GM19438 (cell line): ENCODE data around the gene SKP1.
A peak's percentile ranks its signal among the peaks of the same experiment; 100 is the strongest.
"Not testable (repeated sequence)": the region's sequence is repeated elsewhere in the genome, so short reads cannot be mapped to it uniquely, and the experiment has no call there.

Experiments used
- ATAC-seq: cut with Tn5 transposase; IDR thresholded peaks from one replicate; pipeline ENCODE4 v1.9.1; 2021; ENCODE audit warnings: low read depth; ENCODE audit not compliant: unreplicated experiment

Gene SKP1

DNA sequence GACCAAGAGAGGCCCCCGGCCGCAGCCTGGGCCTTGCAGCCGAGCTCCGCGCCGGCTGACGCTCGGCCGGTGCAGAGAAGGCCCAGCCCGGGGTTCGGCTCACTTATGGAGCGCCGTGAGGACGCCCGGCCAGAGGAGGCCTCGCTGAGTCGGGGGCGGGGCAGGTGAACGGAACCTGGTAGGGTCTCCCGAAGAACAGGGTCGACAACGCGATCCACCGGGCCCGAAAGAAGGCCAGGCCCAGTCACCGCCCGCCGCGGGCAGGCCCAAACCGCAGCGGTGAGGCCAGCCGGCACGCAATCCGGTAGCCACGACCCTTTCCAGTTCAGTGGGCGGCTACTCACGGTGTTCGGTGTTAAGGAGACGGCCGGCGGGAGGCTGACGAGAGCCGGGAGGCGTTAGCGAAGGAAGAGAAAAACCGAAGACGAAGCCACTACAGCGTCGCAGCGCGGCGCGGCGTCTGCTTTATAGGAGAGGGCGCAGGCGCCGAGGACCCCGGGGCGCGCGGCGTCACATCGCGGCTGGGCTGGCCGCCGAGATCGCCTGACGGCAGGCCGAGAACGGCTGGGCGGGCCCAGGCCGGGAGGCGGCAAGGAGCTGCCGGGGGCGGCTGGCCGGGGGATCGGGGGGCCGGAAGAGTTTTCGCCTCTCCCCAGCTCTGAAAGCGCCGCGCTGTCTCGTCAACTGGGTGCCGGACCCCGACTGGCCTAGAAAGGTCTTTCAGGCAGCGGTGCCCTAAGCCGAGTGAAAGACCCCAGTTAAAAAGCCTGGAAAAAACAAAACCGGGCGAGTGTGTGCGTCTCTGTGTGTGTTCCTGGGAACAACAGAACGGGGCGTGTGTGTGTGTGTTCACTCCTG is at the start of gene SKP1:
Gene SKP1, minus strand, starts transcription at position 440 of the 858 bp plus-strand sequence. CDS start 2,928 bp downstream, outside the sequence.
- ATAC-seq, result peak; percentile 83

DNA sequence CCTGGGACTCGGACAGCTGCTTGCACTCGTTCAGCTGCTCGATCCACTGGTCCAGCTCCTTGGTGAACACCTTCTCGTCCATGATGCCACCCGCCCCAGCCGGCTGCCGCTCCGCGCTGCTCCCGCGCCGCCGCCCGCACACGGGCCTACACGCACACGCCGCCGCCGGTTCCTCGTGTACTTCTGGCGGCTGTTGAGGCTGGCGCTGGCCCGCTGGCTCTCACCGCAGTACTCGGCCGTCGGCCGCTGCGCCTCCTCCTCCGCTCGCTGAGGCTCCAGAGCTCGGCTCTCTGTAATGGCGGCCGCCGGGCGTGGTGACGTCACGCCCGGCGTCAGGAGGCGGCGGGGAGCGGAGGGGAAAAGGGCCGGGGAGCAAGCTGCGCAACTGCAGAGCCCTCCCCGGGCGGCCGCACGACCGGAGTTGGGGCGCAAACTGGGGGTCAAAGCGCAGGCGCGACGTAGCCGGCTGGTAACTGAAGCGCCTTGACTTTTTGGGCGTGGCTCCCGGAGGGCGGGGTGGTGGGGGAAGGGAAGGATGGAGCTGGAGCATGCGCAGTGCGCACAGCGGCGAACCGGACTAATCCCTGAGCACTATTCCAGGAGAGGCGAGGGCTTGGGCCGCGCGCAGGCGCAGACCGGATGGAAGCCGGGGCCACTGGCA is 49.2 kb upstream of the SKP1 start, which contains the start of gene PPP2CA:
Gene PPP2CA, minus strand, starts transcription at position 294 of the 661 bp plus-strand sequence. Its CDS starts 212 bp downstream, at position 82.
- ATAC-seq, result peak; percentile 74

DNA sequence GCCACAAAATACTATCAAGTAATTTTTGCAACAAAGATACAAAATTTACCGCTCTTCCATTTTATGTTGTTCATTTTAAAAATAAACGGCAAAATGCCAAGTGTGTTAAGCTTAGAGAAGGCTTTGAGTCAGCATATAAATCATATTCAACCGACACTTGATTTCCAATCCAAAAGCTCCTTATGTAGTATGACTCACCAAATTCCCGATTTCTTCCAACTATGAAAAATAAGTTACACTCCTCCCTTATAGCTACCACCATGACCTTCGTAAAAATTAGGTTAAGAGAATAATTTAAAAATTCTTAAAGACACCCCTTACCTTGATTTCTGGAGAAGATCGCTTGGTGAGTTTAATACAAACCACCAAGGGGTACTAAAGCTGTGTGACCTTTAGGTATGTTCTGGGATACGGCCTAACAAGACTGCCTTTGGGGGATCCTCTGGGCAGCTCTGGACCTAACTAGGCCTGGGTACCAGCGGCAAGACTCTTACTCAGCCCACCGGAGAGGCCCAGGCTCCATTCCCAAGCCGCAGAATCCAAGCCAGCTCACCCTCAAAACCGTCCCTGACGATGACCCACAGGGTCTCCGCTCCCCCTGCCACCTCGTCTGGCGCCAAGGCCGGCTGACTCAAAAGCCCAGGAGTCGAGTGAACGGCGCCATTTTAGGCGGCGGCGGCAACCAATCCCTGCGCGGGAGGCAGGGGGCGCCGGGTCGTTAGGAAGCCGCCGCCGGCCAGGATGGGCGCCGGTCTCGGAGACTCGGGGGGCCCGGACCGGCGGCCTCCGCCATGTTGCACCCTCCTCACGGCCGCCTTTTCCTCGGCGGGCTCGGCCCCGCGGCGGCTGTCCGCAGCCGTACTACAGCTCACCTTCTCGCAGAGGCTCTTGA is 48.4 kb upstream of the SKP1 start:
- ATAC-seq, result peak; percentile 27

DNA sequence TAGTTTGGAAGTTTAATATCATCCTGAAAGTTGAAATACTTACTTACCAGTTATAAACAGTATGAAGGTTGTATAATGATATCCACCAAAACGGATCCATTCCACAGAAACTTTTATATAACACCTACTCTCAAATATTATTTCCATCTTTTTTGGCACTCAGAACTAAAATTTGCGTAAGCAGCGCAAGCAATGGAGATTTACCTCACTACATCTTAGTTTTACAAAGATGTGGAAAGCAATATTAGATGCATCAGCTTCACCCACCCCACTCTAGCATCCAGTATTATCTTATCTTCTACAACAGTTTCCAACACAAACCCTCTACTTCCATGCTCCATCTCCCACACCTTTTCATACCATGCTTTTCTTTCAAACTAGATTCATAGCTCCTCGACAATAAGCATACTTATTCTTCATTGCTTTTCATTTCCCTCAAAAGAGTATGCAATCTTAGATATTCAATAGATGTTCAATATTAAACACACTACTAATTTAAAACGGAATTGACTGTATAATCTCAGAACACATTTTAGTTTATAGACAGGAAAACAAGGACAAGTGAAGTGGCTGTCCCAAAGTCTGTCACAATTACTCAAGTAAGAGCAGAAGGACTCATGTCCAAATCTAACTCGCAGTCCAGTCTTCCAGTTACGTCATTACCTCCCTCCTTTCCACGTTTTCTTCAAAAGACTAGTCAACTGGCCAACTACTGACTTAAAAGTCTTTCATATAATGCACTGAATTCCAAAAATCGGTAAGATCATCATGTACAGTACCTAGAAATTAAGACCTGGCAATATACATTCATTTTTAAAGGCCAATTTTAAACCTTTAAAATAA is 46.9 kb upstream of the SKP1 start:
- ATAC-seq, result no peak

DNA sequence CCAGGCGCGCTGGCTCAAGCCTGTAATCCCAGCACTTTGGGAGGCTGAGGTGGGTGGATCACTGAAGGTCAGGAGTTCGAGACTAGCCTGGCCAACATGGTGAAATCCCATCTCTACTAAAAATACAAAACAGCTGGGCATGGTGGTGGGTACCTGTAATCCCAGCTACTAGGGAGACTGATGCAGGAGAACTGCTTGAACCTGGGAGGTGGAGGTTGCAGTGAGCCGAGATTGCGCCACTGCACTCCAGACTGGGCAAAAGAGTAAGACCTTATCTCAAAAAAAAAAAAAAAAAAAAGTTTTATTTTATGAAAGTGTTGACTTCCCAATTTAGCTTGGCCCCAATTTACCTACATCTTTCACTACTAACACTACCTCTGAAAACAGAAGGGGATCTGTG is 44.9 kb upstream of the SKP1 start:
- ATAC-seq, result not testable (repeated sequence)

DNA sequence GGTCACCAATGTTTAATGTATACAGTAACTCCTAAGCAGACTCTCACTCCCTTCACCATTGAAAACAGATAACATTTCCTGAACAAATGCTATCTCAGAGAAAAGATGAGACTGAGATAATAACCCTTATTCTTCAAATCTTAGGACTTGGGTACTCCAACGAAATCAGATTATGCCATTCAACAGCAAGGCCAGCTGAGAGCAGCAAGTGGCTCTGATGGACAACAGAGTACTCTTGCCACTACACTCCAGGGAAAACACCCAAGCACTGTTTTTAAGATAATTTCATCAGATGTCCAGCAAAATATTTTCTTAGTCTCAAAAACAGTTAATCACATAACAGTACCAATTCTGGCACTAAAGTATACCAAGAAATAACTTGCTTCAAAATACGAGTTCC is 39.0 kb upstream of the SKP1 start:
- ATAC-seq, result no peak

DNA sequence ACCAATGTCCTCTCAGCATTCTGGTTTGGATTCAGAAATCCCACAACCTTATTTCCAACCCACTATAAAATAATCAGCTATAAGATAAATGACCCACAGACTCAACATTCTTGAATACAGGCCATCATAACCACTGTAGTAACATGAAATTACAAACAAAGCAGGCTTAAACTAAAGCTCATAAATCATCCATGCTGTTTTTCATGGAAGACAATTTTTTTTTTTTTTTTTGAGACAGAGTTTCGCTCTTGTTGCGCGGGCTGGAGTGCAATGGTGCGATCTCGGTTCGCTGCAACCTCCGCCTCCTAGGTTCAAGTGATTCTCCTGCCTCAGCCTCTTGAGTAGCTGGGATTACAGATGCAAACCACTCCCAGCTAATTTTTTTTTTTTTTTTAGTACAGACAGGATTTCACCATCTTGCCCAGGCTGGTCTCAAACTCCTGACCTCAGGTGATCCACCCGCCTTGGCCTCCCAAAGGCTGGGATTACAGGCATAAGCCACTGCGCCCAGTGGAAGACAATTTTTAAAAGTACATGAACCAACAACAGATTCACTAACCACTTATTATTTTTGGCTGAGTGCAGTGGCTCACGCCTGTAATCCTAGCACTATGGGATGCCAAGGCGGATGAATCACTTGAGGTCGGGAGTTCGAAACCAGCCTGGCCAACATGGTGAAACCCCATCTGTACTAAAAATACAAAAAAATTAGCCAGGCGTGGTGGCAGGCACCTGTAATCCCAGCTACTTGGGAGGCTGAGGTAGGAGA is 34.7 kb upstream of the SKP1 start:
- ATAC-seq, result not testable (repeated sequence)

DNA sequence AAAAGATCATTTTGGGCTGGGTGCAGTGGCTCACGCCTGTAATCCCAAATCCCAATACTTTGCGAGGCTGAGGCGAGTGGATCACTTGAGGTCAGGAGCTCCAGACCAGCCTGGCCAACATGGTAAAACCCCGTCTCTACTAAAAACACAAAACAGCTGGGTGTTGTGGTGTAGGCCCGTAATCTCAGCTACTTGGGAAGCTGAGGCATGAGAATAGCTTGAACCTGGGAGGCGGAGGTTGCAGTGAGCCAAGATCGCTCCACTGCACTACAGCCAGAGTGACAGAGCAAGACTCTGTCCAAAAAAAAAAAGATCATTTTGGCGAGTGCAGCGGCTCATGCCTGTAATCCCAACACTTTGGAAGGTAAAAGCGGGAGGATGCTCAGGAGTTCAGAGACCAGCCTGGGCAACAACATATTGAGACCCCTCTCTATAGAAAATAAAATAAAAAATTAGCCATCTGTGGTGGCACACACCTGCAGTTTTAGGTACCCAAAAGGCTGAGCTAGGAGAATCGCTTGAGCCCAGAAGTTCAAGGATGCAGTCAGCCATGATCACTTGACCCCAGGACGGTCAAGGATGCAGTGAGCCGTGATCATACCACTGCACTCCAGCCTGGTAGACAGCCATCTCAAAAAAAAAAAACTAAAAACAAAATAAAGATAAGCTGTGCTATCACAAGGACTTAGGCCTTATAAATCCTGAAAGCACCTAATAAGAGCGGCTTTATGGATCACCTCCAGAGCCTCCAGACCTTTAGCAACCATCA is 32.9 kb upstream of the SKP1 start:
- no peak for ATAC-seq

DNA sequence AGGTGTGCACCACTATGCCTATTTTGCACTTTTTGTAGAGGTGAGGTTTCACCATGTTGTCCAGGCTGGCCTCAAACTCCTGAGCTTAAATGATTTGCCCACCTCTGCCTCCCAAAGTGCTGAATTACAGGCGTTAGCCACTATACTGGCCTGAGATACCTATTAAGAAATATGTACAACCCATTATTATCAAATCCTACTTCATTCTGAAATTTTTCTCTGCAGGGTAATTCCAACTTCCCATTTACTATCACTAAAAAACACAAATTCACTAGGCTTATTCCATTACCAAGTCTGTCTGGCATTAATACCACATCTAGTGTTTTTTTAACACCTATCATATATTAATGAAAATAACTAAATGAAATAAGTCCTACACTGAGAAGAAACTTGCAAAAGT is 30.9 kb upstream of the SKP1 start:
- ATAC-seq, result no peak

DNA sequence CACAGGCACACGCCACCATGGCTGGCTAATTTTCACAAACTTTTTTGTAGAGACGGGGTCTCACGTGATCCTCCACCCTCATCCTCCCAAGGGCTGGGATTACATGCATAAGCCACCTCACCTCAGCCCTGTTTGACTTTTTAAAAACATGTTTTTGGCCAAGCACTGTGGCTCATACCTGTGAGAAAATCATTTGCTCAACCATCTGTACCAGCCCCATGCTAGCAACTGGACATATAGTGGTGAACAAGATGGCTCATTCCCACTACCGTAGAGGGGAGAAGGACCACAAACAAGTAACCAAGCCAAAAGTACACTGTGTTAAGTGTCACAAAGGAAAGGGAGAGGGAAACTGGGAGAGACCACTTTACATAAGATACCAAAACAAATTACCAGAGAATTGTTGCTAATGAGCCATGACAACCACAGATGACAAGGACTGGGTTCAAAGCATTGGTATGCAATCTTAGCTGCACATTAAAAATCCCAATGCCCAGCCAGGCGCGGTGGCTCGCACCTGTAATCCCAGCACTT is 29.9 kb upstream of the SKP1 start:
- no peak for ATAC-seq

DNA sequence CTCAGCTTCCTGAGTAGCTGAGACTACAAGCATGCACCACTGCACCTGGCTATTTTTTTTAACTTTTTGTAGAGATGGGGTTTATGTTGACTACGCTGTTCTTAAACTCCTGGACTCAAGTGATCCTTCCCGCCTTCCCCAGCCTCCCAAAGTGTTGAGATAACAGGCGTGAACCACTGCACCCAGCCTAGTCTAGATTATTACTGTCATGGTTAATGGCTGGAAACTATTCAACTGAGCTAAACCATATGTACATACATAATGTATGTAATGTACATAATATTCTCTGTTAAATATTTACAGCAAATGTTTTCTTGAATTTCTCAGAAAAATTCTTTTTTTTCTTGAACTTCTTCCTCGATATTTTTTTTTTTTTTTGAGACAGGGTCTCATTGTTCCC is 27.8 kb upstream of the SKP1 start:
- no peak for ATAC-seq

DNA sequence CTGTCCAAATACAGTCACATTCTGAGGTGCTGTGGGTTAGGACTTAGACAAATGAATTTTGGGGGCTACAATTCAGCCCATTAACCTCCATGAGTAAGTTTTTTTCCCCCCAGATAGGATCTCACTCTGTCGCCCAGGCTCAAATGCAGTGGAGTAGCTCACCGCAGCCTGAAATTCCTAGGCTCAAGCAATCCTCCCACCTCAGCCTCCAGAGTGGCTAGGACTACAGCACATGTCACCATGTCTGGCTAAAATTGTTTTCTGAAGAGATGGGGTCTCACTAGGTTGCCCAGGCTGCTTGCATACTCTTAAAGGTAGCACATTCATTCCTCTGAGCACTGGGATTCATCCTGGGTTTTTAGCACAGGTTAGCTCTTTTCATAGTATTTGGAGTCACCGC is 26.9 kb upstream of the SKP1 start:
- no peak for ATAC-seq

DNA sequence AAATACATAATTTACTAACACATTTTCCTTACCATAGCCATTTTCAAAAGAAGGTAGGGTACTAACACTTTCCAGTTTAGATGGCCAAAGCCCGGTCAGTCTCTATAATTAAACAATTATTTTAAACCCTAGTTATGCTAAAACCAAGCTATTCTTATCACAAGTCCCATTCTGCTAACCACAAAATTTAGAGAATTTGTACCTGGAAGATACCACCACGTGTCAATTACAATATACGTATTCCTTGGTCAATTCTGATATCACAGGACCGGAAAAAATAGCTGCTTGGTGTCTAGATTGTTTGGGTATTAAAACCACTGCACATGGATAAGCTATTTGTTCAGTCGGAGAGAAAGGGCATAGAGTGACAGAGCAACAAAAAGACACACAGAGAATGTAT is 18.9 kb upstream of the SKP1 start:
- no peak for ATAC-seq

DNA sequence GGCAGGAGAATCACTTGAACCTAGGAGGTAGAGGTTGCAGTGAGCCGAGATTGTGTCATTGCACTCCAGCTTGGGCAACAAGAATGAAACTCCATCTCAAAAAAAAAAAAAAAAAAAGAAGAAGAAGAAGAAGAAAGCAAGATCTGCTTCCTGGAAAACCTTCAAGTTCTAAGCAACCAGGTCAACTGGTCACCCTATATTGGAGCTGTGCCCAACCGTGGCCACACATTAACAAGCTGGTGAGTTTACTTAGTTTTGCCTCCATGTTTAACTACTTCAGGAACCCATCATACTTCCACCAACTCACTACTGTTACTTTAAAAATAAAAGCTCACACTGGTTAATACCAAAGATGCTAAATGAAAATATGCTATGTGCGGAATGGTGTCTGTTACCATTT is 12.3 kb upstream of the SKP1 start:
- no peak for ATAC-seq

DNA sequence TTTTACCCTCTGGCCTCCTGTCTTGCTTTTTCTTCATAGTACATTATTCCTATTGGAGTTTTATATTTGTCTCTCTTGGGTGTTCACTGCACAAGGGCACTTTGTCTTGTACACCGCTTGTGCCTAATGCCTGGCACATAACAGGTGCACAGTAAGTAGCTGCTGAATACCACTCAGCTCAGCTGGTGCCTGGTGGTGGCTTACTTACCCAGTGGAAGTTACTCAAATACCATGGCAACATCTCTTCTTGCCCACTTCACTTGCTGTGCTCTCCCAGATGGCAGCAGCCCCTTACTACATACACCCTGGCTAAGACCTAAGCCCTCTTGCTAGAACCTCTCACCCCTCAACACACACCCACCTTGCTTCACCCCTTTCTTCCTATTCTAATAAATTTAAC is 11.3 kb upstream of the SKP1 start:
- no peak for ATAC-seq

DNA sequence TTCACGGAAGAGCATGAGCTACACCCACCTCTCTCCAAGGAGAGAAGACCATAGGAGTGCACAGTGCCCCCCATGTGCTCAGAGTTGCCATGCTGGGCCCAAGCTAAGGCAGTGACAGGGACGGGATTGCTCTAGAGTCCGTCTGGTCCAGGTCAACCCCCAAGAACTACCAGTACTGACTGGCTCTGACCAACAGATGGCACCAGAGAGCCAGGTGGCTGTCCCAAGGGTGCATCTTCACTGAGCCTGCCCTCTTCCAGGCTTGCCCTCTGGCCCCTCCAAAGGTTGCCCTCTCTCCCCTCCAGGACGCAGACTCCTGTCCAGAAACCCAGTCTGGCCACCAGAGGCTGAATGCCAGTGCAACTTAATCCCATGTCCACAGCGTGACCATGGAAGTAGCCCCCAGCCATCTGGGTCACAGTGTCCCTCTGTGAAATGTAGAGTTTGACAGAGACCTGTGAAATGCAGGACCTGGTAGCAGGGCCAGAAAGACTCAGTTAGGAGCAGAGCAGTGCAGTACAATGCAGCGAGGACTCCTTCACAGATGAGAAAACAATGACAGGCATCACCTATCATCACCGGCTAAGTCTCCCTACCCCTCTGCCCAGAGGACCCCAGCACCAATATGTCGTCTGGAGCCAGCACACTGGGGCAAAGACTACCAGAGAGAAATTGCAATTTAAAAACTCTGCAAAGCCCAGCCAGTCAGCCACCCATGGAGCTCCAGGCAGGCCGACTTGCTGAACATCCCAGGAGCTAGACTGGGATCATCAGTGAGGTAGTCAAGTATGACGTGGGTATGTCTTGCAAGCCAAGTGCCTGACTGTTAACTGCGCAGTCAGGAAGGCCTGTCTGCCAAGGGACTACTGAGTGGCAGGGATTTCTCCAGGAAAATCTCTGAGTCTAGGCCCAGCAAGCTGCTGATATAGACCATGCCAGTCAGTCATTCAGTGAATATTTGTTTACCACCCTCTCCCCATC is 7.7 kb upstream of the SKP1 start:
- peak; percentile 89 for ATAC-seq

DNA sequence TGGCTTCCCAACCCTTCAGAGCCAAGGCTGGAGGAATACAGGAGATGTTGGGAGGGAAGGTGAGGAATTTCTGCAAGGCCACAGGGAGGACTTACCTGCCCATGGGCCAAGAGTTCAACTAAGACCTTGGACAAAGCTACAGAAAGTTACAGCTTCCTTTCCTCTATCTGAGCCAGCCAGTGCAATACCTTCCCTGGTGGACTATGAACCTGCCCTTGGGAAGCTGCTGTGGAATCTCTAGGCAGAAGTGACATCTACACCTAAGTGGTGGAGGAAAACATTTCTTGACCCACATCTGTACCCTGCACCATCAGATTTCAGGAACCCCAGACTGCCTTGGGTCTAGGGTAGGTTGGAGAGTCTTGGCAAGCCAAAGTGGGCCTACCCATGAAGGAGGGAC is 6.7 kb upstream of the SKP1 start:
- ATAC-seq, result no peak
